DMS79 (cell line): ENCODE measurements around the gene ROBO1.

Source experiments
- DNase-seq: peaks from one replicate; lab custom pipeline; 2025; lab: John Stamatoyannopoulos, UW

The ROBO1 gene

GRCh38 chr3:78839693-78840092, 928.1 kb downstream of the ROBO1 start:
- DNase-seq: no peak

GRCh38 chr3:78838362-78838761, 929.4 kb downstream of the ROBO1 start:
- DNase-seq: no peak

GRCh38 chr3:78834910-78835309, 932.9 kb downstream of the ROBO1 start:
- DNase-seq: no peak

GRCh38 chr3:78832785-78833204, 935.0 kb downstream of the ROBO1 start:
- DNase-seq: no peak

- DNase-seq: no peak
Measured at GRCh38 chr3:78831446-78831972, 936.3 kb downstream of the ROBO1 start.

GRCh38 chr3:78830470-78830869, 937.3 kb downstream of the ROBO1 start:
- DNase-seq: no peak

GRCh38 chr3:78827618-78828017, 940.2 kb downstream of the ROBO1 start:
- no peak for DNase-seq

- no peak for DNase-seq
Measured at GRCh38 chr3:78825858-78826215, 942.0 kb downstream of the ROBO1 start.

GRCh38 chr3:78825118-78825857, 942.5 kb downstream of the ROBO1 start:
- no peak for DNase-seq

GRCh38 chr3:78823859-78824258, 943.9 kb downstream of the ROBO1 start:
- no peak for DNase-seq

- no peak for DNase-seq
Measured at GRCh38 chr3:78823434-78823833, 944.4 kb downstream of the ROBO1 start.

GRCh38 chr3:78822726-78823125, 945.1 kb downstream of the ROBO1 start:
- DNase-seq: no peak

- no peak for DNase-seq
Measured at GRCh38 chr3:78820542-78820941, 947.3 kb downstream of the ROBO1 start.

GRCh38 chr3:78818161-78818985, 949.4 kb downstream of the ROBO1 start:
- DNase-seq: no peak

- no peak for DNase-seq
Measured at GRCh38 chr3:78814893-78815562, 952.8 kb downstream of the ROBO1 start.

GRCh38 chr3:78812166-78812565, 955.6 kb downstream of the ROBO1 start:
- no peak for DNase-seq

- no peak for DNase-seq
Measured at GRCh38 chr3:78809966-78810365, 957.8 kb downstream of the ROBO1 start.

- DNase-seq: no peak
Measured at GRCh38 chr3:78804251-78805037, 963.4 kb downstream of the ROBO1 start.

- no peak for DNase-seq
Measured at GRCh38 chr3:78802562-78802930, 965.3 kb downstream of the ROBO1 start.

- DNase-seq: no peak
Measured at GRCh38 chr3:78801926-78802561, 965.8 kb downstream of the ROBO1 start.

GRCh38 chr3:78799681-78800080, 968.1 kb downstream of the ROBO1 start:
- DNase-seq: no peak
